ENCODE results near the gene DPP7. TPM values are rescaled to one million over a fixed set of nuclear protein-coding genes. Genes with fewer than 3 reads are reported as not detected.

The DPP7 gene
- total RNA-seq, 1 donor from 2014 or later, result 259 TPM

DNA sequence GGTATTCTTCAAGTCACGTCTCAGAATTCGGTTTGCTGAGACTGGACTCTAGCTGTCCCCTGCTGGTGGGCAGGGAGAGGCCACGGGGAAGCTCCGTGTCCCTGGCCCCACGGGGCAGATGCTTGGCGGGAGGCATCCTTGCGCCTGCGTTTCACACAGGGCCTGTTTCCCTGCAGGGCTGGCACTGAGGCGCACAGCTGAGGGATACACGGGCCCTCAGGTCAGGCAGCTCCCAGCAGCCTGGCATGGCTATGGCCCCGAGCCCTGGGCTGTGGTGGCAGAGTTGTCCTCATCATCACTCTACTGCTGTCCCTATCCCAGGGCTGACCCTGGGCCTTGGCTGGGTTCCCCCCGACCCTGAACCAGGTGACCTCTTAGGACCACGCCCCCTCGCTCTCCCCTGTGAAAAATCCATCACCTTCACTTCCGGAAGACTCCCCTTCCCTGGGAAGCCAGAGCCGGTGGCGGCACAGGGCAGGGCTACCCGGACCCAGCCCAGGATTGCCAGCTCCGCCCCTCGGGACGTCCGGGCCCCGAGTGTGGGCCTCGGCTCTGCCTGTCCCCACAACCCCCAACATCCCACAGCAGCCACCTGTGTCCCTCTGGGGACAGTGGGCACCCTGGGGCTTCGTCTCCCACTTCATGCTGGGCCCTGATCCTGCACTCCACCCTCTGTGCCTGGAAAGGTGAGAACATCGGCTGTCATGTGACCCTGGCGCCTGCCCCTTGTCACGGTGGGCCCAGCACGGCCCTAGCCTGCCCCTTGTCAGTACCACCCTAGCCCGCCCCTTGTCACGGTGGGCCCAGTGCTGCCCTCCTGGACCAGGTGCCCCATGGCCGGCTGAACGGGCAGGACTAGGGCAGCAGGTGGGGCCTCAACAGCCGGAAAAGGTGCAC lies 5.0 kb downstream of the DPP7 start:
- CTCF ChIA-PET, result no interaction called here
- no peak overlapping the region for H3K27ac Mint-ChIP-seq
- TF ChIP-seq, protein P1, sequence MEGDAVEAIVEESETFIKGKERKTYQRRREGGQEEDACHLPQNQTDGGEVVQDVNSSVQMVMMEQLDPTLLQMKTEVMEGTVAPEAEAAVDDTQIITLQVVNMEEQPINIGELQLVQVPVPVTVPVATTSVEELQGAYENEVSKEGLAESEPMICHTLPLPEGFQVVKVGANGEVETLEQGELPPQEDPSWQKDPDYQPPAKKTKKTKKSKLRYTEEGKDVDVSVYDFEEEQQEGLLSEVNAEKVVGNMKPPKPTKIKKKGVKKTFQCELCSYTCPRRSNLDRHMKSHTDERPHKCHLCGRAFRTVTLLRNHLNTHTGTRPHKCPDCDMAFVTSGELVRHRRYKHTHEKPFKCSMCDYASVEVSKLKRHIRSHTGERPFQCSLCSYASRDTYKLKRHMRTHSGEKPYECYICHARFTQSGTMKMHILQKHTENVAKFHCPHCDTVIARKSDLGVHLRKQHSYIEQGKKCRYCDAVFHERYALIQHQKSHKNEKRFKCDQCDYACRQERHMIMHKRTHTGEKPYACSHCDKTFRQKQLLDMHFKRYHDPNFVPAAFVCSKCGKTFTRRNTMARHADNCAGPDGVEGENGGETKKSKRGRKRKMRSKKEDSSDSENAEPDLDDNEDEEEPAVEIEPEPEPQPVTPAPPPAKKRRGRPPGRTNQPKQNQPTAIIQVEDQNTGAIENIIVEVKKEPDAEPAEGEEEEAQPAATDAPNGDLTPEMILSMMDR (IDR thresholded peaks at IDR 0.05), result no peak
- POLR2A ChIA-PET, result interaction anchor here (0.5 to 0.6 kb wide), 2 partner anchors 23 to 42 kb away, joined by 3 read pairs; no protein-coding TSS in a partner anchor
- no peaks in the 10 kb centered on the region for H3K27me3 Mint-ChIP-seq
- no peaks in the 10 kb centered on the region for H3K9me3 Mint-ChIP-seq
- ATAC-seq (ENCODE audit: low read depth) (no peak), DNase-seq (no peak)
- intact Hi-C loops (cut with micrococcal nuclease), result no loop called here
- H3K4me3 Mint-ChIP-seq, result no peak overlapping the region
- peaks cover 8% of the 10 kb centered on the region for H3K4me1 Mint-ChIP-seq
- peaks cover 31% of the 10 kb centered on the region for H3K36me3 Mint-ChIP-seq (ENCODE audit: low read depth)

GRCh38 chr9:137108608-137109249 lies 5.8 kb downstream of the DPP7 start:
- TF ChIP-seq, protein P1 (IDR thresholded peaks at IDR 0.05), result no peak
- intact Hi-C loops (cut with micrococcal nuclease), result no loop called here
- H3K9me3 Mint-ChIP-seq, result no peaks in the 10 kb centered on the region

GRCh38 chr9:137107982-137108381 lies 6.6 kb downstream of the DPP7 start:
- TF ChIP-seq, protein P1 (IDR thresholded peaks at IDR 0.05), result no peak
- Mint-ChIP-seq H3K4me3 (no peak overlapping the region), H3K27ac (no peak overlapping the region), H3K27me3 (no peaks in the 10 kb centered on the region), H3K36me3 (ENCODE audit: low read depth) (peaks cover 29% of the 10 kb centered on the region), H3K4me1 (peaks cover 2% of the 10 kb centered on the region), H3K9me3 (no peaks in the 10 kb centered on the region)
- DNase-seq (no peak), ATAC-seq (ENCODE audit: low read depth) (no peak)
- intact Hi-C loops (cut with micrococcal nuclease), result no loop called here
- POLR2A ChIA-PET, result no interaction called here
- CTCF ChIA-PET, result no interaction called here

More at GRCh38 chr9:137108608-137109249, 5.8 kb downstream of the DPP7 start:
- H3K36me3 Mint-ChIP-seq (ENCODE audit: low read depth), result peaks cover 31% of the 10 kb centered on the region
- CTCF ChIA-PET, result no interaction called here
- no peaks in the 10 kb centered on the region for H3K27me3 Mint-ChIP-seq
- H3K4me3 Mint-ChIP-seq, result no peak overlapping the region
- DNase-seq, result no peak
- ATAC-seq (ENCODE audit: low read depth), result no peak
- H3K4me1 Mint-ChIP-seq, result peaks cover 8% of the 10 kb centered on the region
- POLR2A ChIA-PET, result interaction anchor here (0.5 to 0.6 kb wide), 3 partner anchors 14 to 41 kb away, joined by 3 to 8 read pairs (median 3); no protein-coding TSS in a partner anchor
- no peak overlapping the region for H3K27ac Mint-ChIP-seq

GRCh38 chr9:137107312-137107921 lies 7.1 kb downstream of the DPP7 start:
- ChIA-PET CTCF (no interaction called here), POLR2A (no interaction called here)
- H3K9me3 Mint-ChIP-seq, result no peaks in the 10 kb centered on the region
- H3K36me3 Mint-ChIP-seq (ENCODE audit: low read depth), result peaks cover 27% of the 10 kb centered on the region
- no peak overlapping the region for H3K27ac Mint-ChIP-seq
- TF ChIP-seq, protein P1 (IDR thresholded peaks at IDR 0.05), result no peak
- H3K27me3 Mint-ChIP-seq, result no peaks in the 10 kb centered on the region
- no peak for DNase-seq
- H3K4me1 Mint-ChIP-seq, result no peaks in the 10 kb centered on the region
- H3K4me3 Mint-ChIP-seq, result no peak overlapping the region
- ATAC-seq (ENCODE audit: low read depth), result no peak
- intact Hi-C loops (cut with micrococcal nuclease), result no loop called here
